T follicular helper cell (primary cell): Measurements from ENCODE around the gene CBS.
"Not testable (repeated sequence)": the region's sequence is repeated elsewhere in the genome, so short reads cannot be mapped to it uniquely, and the experiment has no call there.

Source experiments
- DNase-seq: peaks from one replicate; pipeline ENCODE4 v3.0.0-alpha.2; 2020; ENCODE audit warnings: low read depth

Gene CBS

DNA sequence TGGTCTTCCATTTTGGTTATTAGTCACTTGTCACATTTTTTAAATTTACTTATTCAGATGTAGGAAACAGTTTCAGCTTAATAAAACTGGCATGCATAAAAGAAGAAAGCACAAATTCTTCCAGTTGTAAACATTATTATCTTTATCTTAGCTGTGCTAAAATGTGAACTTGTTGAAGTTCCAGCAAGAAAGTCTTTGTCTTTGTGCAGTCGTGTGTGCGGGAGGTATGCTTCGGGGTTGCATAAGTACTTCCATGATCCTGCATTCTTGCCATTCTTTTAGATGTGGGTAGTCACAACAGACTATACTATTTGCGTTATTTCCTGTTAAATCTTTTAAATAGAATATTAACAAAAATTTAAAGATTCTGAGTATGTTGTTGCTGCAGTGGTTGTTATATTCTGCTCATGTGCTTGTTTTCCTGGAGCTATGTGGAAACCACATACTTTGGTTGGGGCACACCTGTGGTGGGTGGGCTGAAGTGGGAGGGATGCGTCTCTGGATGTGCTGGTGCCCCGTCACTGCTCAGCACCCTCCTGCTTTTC is 49.9 kb downstream of the CBS start:
- DNase-seq = no peak

- no peak for DNase-seq
These were observed 51.0 kb downstream of the CBS start for GRCh38 chr21:43024439-43025136.

DNA sequence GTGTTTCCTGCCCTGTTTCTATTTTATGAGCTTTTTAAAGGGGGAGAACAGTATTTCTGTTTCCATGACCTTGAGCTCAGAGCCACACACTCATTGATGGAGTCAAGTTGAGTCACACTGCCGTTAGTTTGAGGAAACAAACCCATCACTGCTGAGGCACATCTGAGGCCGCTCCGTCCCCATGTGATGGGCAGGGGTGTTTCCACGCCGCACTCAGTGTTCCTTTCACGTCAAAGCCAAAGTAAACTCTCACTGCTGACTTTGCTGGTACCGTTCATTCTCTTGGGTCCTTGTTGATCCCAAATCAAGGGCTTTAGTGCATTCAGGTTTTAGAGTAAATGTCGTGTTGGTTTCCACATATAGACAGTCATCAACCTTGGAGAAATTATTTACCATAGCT is 52.5 kb downstream of the CBS start:
- DNase-seq = no peak

DNA sequence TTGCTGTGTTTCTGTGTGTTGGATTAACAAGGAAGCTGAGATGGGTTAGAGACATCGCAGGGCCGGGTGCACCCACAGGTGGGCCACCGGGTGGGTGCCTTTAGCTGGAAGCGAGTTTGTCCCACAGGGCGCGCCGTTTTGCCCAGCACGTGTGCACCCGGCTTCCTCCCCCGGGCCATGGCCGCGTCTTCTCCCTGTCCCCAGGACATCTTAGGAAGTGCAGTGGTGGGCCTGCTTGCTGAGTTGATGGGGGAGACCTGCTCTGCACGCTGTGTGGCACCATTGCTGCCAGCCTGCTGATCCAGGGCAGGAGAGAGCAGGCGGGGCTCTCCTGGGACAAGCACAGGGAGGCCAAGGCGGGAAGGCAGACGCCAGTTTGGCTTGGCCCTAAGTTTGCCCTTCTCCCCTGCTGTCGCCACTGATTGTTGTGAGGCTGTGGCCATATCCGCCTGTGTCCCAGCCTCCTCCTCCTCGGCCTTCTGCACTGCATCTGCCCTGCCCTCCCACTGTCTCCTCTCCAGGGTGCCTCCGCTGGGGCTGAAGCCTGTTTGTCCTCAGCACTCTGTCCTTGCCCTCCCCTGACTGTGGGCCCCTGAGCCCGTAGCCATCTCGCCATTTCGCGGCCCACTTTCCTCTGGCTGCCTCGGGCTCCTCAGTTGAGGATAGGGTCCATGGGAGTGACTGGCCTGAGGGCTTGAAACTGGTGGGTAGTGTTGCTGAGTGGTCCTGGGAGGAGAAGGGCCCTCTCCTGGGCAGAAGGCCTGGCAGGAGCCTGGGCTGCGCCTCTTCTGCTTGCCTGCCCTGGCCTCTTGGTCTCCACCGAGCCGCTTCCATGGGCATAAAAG is 53.7 kb downstream of the CBS start:
- no peak for DNase-seq

DNA sequence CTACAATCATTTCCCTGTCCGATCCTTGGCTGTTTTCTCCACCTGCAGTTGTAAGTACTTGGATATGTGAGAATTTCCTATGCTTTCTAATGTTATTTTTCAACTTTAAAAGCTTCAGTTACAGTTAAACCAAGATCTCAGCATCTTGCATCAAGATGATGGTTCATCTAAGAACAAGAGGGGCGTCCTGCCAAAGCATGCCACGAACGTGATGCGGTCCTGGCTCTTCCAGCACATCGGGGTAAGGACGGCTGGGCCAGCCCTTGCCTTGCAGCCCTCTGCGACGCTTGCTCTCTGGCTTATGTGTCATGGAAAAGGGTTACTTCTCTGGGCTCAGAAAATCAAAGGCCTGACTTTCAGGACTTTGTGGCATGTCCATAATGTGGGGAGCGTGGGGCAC is 54.4 kb downstream of the CBS start:
- no peak for DNase-seq

DNA sequence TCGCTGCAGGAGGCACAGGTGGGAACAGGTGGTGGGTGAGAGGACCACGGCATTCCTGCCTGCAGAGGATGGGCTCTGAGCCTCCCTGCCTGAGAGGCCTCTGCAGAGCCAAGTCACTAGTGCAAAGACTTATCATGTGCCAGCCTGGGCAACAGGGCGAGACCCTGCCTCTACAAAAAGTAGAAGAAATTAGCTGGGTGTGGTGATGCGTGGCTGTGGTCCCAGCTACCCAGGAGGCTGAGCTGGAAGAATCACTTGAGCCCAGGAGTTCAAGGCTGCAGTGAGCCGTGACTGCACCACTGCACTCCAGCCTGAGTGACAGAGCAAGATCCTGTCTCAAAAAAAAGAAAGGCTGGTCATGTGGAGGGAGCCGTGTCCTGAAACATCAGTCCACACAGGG is 54.9 kb downstream of the CBS start:
- no peak for DNase-seq

- no peak for DNase-seq
These were observed 55.5 kb downstream of the CBS start for GRCh38 chr21:43020177-43020576.

DNA sequence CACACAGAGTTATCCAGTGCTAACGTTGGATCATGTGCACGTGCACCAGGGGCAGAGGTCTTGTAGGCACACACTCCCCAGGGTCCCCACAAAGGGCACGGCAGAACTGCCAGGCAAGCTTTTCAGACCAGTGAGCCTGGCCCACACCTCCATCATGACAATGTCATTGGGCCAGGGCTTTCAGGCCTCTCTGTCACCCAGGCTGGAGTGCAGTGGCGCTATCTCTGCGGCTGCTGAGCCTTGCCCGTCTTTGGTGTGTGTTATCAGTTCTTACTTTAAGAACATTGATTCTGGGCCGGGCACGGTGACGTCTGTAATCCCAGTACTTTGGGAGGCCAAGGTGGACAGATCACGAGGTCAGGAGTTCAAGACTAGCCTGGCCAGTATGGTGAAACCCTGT is 57.1 kb downstream of the CBS start:
- DNase-seq = no peak

- DNase-seq = no peak
These were observed 58.9 kb downstream of the CBS start for GRCh38 chr21:43016728-43017127.

DNA sequence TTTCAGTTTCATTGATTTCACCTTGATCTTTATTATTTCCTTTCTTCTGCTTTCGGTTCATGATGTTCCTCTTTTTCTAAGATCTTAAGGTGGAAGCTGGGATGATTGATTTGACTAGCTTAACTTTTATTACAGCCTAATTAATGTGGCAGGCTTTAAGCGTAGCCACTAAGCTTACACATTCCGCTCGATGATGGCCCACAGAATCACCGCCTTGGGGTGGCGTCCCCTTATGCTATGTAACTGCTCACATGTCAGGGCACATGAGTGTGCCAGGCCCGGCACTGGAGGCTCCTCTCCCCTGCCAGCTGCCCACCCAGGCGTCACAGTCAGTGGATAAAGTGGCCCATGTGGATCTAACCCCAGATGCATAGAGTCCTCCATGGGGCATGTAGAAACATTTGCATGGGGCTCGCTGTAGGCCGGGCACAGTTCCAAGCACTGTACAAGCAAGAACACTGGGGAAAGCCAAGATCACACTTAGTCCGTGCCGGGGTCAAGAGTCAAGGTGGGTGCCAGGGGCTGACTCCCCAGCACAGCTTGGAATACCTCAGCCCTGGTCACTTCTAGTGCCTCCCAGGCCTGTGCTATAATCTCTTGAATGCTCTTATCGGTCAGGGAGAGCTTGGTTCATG is 59.6 kb downstream of the CBS start:
- no peak for DNase-seq

GRCh38 chr21:43012596-43012995 is 63.0 kb downstream of the CBS start:
- no peak for DNase-seq

DNA sequence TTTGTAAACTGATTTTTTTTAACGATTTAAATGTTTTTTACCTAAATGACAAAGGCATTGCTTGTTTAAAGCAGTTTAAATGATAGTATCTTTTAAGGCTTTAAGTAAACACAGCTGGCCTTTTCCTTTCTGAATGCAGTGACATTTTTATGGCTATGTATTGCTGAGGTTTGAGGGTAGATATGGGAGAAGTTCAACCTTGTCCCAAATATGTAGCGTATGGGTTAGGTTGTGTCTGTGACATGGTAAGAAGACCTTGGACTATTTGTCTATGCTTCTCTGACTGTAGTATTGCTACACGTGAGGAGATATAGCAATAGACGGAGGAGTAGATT is 68.8 kb downstream of the CBS start:
- DNase-seq = no peak

DNA sequence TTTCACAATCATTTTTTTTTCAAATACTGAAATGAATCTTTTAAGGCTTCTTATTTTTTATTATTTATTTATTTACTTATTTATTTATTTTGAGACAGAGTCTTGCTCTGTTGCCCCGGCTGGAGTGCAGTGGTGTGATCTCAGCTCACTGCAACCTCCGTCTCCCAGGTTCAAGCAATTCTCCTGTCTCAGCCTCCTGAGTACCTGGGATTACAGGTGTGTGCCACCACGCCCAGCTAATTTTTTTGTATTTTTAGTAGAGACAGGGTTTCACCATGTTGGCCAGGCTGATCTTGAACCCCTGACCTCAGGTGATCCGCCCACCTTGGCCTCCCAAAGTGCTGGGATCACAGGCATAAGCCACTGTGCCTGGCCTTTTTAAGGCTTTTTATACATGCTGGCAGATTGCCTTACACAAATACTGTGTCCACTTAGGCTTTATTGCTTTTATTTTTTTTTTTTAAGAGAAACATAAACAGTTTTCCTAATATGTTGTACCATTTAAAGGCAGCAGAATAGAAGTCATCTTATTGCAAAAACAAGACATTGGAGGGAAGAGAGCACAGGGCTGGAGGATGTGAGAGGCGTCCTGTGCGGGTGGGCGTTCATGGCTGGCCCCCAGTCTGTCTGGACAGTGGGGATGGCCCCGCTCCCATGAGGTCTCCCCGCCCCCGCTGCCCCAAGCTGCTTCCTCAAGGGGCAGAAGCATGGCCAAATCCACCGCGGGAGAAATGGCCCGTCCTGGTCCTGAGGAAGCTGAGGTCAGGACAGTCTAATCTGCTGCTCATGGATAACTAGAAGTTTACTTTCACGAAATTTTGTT is 69.4 kb downstream of the CBS start:
- DNase-seq = not testable (repeated sequence)

GRCh38 chr21:43005635-43006034 is 70.0 kb downstream of the CBS start:
- no peak for DNase-seq

DNA sequence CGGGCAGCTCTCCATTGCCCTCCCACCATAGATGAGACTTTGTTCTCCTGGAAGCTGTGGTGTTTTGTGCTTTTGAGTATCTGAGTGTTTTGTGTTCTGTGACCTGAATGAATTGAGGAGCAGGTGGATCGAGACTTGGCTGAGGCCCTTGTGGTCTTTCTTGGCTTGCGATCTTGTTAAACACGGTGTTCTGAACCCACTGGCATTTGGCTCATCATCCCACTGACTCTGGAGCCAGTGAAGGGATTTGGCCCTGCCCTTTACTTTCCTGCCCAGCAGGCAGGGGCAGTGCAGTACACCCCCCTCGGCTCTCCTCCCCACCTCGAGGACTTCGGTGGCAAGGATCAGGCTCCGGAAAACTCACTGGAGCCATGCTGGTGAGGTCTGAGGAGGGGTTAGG is 70.7 kb downstream of the CBS start:
- no peak for DNase-seq
